K562 (cell line): ENCODE measurements around the gene MICU2. TPM values are rescaled to one million over a fixed set of nuclear protein-coding genes. Genes with fewer than 3 reads are reported as not detected.

ENCODE experiments used
- CTCF ChIP-seq, 3 experiments: IDR thresholded peaks in 2 of 3; conservative IDR thresholded peaks in 1 of 3; 2 replicates each; pipeline ENCODE4 v1.5.1; 2011 to 2012; ENCODE audit warnings: low read length in 3 of 3, mild to moderate bottlenecking in 3 of 3, control low read depth in 2 of 3, improper control_type of control experiment in 1 of 3, inconsistent platforms in 1 of 3, low read depth in 1 of 3, mixed read lengths in 1 of 3, moderate library complexity in 1 of 3; ENCODE audit not compliant: insufficient read depth in 2 of 3
- E2F6 ChIP-seq, 2 experiments: IDR thresholded peaks; 2 replicates each; pipeline ENCODE4 v1.6.1; 2011; ENCODE audit warnings: borderline replicate concordance in 1 of 2, control low read depth in 1 of 2, low read depth in 1 of 2, low read length in 1 of 2, mild to moderate bottlenecking in 1 of 2, mixed read lengths in 1 of 2, moderate library complexity in 1 of 2; ENCODE audit not compliant: insufficient read depth in 1 of 2, insufficient read length in 1 of 2, poor library complexity in 1 of 2, severe bottlenecking in 1 of 2; ENCODE audit errors: extremely low read depth in 1 of 2
- HDAC3 ChIP-seq: fragments of 450-650 bp; IDR thresholded peaks from 2 replicates; pipeline ENCODE4 v1.6.1; 2018; ENCODE audit warnings: borderline replicate concordance, mild to moderate bottlenecking, moderate library complexity; ENCODE audit not compliant: partially characterized antibody
- SMC3 ChIP-seq: conservative IDR thresholded peaks from 2 replicates; pipeline ENCODE4 v1.6.1; 2011; ENCODE audit warnings: low read depth, low read length, improper control_type of control experiment; ENCODE audit not compliant: insufficient read depth
- ZBTB33 ChIP-seq: sonication (generic); formaldehyde crosslinking; IDR thresholded peaks from 2 replicates; pipeline ENCODE4 v1.8.1; 2023; ENCODE audit warnings: mild to moderate bottlenecking, missing genetic modification reagents
- polyA plus RNA-seq, 8 experiments: library from polyadenylated mRNA; depleted of rRNA in 4 of 8; stranded (reverse) in 5 of 8; unstranded in 3 of 8; fragments of >200 nt; fragmentation: Nextera tagmentation in 2 of 8; fragmentation: Illumina TruSeq in 1 of 8; extraction: Ambion mirVana in 2 of 8; extraction: Trizol in 1 of 8; gene quantifications; 2 replicates each; pipeline versions ENCODE4 v1.2.1 to v1.2.3, GENCODE V29; 2011 to 2014; ENCODE audit warnings: inconsistent platforms in 1 of 8, missing spikeins in 1 of 8
- total RNA-seq, 7 experiments: library from RNA; depleted of rRNA in 6 of 7; stranded (reverse); fragments of >200 nt in 6 of 7; fragmentation: Illumina TruSeq in 2 of 7; extraction: Trizol in 2 of 7; gene quantifications; 2 replicates each; pipeline versions ENCODE4 v1.2.1 to v1.2.3, GENCODE V29; 2011 to 2021; ENCODE audit warnings: low replicate concordance in 1 of 7
- TF ChIP-seq, protein P1 (sequence below): fragments of 450-650 bp; formaldehyde crosslinking; IDR thresholded peaks from 2 replicates; pipeline ENCODE4 v1.4.0; 2020; ENCODE audit warnings: mild to moderate bottlenecking, moderate library complexity
- TF ChIP-seq, protein P2 (sequence below): IDR thresholded peaks from 2 replicates; pipeline ENCODE4 v1.6.1; 2011; ENCODE audit warnings: borderline replicate concordance, low read depth, mild to moderate bottlenecking, moderate library complexity, low read length; ENCODE audit not compliant: insufficient read depth, poor library complexity, severe bottlenecking

MICU2 gene
- total and polyA plus RNA-seq, 9 of the 15 experiments (the other 6 are each of a cell fraction or from before 2014, with no cell fraction given): 9.1 to 41.8 (median 33.4) TPM

- TF ChIP-seq E2F6 (IDR thresholded peaks at IDR 0.05; ENCODE audit: borderline replicate concordance in 1 of 2, extremely low read depth in 1 of 2, insufficient read depth in 1 of 2, insufficient read length in 1 of 2, low read depth in 1 of 2, low read length in 1 of 2, poor library complexity in 1 of 2, severe bottlenecking in 1 of 2): peak in 1 of 2 experiments; percentile 17
- peak; percentile 39; the same call in 1 of the 2 replicates for TF ChIP-seq SMC3
- peak; percentile 74 for TF ChIP-seq ZBTB33 (CRISPR knock-in tag)
- TF ChIP-seq CTCF (IDR thresholded peaks at IDR 0.05 in 2 of 3, conservative IDR thresholded peaks at IDR 0.05 in 1 of 3; ENCODE audit: insufficient read depth in 2 of 3, low read depth in 1 of 3, low read length in 3 of 3): peak; percentile 77 to 86 (median 85)
- TF ChIP-seq, protein P1, sequence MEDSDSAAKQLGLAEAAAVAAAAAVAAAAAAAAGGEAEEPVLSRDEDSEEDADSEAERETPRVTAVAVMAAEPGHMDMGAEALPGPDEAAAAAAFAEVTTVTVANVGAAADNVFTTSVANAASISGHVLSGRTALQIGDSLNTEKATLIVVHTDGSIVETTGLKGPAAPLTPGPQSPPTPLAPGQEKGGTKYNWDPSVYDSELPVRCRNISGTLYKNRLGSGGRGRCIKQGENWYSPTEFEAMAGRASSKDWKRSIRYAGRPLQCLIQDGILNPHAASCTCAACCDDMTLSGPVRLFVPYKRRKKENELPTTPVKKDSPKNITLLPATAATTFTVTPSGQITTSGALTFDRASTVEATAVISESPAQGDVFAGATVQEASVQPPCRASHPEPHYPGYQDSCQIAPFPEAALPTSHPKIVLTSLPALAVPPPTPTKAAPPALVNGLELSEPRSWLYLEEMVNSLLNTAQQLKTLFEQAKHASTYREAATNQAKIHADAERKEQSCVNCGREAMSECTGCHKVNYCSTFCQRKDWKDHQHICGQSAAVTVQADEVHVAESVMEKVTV (CRISPR knock-in tag): 0 out of 2 replicates have a peak, but pooled peaks have one; percentile 6
- no peak for TF ChIP-seq HDAC3
- TF ChIP-seq, protein P2, sequence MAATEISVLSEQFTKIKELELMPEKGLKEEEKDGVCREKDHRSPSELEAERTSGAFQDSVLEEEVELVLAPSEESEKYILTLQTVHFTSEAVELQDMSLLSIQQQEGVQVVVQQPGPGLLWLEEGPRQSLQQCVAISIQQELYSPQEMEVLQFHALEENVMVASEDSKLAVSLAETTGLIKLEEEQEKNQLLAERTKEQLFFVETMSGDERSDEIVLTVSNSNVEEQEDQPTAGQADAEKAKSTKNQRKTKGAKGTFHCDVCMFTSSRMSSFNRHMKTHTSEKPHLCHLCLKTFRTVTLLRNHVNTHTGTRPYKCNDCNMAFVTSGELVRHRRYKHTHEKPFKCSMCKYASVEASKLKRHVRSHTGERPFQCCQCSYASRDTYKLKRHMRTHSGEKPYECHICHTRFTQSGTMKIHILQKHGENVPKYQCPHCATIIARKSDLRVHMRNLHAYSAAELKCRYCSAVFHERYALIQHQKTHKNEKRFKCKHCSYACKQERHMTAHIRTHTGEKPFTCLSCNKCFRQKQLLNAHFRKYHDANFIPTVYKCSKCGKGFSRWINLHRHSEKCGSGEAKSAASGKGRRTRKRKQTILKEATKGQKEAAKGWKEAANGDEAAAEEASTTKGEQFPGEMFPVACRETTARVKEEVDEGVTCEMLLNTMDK: peak; percentile 62
- TF ChIP-seq, all 486 proteins: peak for 11
Observed at GRCh38 chr13:21476893-21477472, 127.0 kb downstream of the MICU2 start (continued).
